Measurements from ENCODE around the gene RUFY3. TPM values are rescaled to one million over a fixed set of nuclear protein-coding genes. Genes with fewer than 3 reads are reported as not detected.

The RUFY3 gene
- total and polyA plus RNA-seq, 2 experiments from 2014 or later, result 28.1 to 43.7 TPM

- Histone ChIP-seq H3K9me3 (ENCODE audit: low read depth) (no peaks in the 10 kb centered on the region), H3K4me3 (no peak overlapping the region), H3K27me3 (no peaks in the 10 kb centered on the region), H3K27ac (no peak overlapping the region), H3K36me3 (peaks cover 43% of the 10 kb centered on the region), H3K4me1 (ENCODE audit: low read depth) (no peaks in the 10 kb centered on the region)
- no peak for TF ChIP-seq CTCF (IDR thresholded peaks at IDR 0.05; ENCODE audit: low read depth, low read length)
- DNase-seq (ENCODE audit: low read depth in 1 of 2, low spot score in 1 of 2), result no peak
These were observed 67.0 kb downstream of the RUFY3 start for GRCh38 chr4:70788733-70789132.

- H3K27ac ChIP-seq, result no peak overlapping the region
- no peaks in the 10 kb centered on the region for H3K4me1 ChIP-seq (ENCODE audit: low read depth)
- H3K9me3 ChIP-seq (ENCODE audit: low read depth), result no peaks in the 10 kb centered on the region
- DNase-seq (ENCODE audit: low read depth in 1 of 2, low spot score in 1 of 2), result no peak
- no peak for TF ChIP-seq CTCF (IDR thresholded peaks at IDR 0.05; ENCODE audit: low read depth, low read length)
- peaks cover 27% of the 10 kb centered on the region for H3K36me3 ChIP-seq
- H3K27me3 ChIP-seq, result no peaks in the 10 kb centered on the region
- H3K4me3 ChIP-seq, result no peak overlapping the region
These were observed 71.9 kb downstream of the RUFY3 start for GRCh38 chr4:70793626-70794025.

DNA sequence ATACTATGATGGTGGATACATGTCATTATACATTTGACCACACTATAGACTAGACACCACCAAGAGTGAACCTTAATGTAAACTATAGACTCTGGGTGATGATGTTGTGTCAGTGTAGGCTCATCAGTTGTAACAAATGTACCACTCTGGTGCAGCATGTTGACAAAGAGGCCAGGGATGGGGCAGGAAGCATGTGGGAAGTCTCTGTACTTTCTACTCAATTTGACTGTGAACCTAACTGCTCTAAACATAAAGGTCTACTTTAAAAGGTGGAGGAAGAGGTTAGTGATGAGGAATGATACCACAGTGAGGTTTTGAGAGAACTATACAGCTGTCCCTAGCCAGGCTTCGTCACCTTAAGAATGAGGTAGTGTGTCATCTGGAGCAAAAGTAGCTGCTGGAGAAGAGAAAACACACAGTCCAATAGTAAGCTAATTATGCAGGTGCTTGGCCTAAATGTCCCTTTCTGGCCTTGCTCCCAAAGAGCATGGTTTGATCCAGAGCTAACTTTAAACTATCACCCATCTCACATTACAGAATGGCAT lies 79.6 kb downstream of the RUFY3 start:
- no peak for TF ChIP-seq CTCF (IDR thresholded peaks at IDR 0.05; ENCODE audit: low read depth, low read length)
- H3K9me3 ChIP-seq (ENCODE audit: low read depth), result no peaks in the 10 kb centered on the region
- H3K4me1 ChIP-seq (ENCODE audit: low read depth), result no peaks in the 10 kb centered on the region
- no peaks in the 10 kb centered on the region for H3K36me3 ChIP-seq
- no peak for DNase-seq (ENCODE audit: low read depth in 1 of 2, low spot score in 1 of 2)
- H3K27me3 ChIP-seq, result no peaks in the 10 kb centered on the region
- no peak overlapping the region for H3K4me3 ChIP-seq
- H3K27ac ChIP-seq, result no peak overlapping the region

GRCh38 chr4:70802928-70803580 lies 81.3 kb downstream of the RUFY3 start:
- Histone ChIP-seq H3K9me3 (ENCODE audit: low read depth) (no peaks in the 10 kb centered on the region), H3K4me3 (no peak overlapping the region), H3K36me3 (no peaks in the 10 kb centered on the region), H3K4me1 (ENCODE audit: low read depth) (no peaks in the 10 kb centered on the region), H3K27ac (no peak overlapping the region), H3K27me3 (no peaks in the 10 kb centered on the region)
- TF ChIP-seq CTCF (IDR thresholded peaks at IDR 0.05; ENCODE audit: low read depth, low read length), result no peak
- DNase-seq (ENCODE audit: low read depth in 1 of 2, low spot score in 1 of 2), result no peak

GRCh38 chr4:70808151-70808550 lies 86.4 kb downstream of the RUFY3 start:
- Histone ChIP-seq H3K4me3 (no peak overlapping the region), H3K36me3 (no peaks in the 10 kb centered on the region), H3K9me3 (ENCODE audit: low read depth) (no peaks in the 10 kb centered on the region), H3K27me3 (no peaks in the 10 kb centered on the region), H3K4me1 (ENCODE audit: low read depth) (no peaks in the 10 kb centered on the region), H3K27ac (no peak overlapping the region)
- TF ChIP-seq CTCF (IDR thresholded peaks at IDR 0.05; ENCODE audit: low read depth, low read length), result no peak
- no peak for DNase-seq (ENCODE audit: low read depth in 1 of 2, low spot score in 1 of 2)

Data from cardiac muscle cell (in vitro differentiated cells and primary cell).